ENCODE results near the gene ENTPD2.

The ENTPD2 gene

DNA sequence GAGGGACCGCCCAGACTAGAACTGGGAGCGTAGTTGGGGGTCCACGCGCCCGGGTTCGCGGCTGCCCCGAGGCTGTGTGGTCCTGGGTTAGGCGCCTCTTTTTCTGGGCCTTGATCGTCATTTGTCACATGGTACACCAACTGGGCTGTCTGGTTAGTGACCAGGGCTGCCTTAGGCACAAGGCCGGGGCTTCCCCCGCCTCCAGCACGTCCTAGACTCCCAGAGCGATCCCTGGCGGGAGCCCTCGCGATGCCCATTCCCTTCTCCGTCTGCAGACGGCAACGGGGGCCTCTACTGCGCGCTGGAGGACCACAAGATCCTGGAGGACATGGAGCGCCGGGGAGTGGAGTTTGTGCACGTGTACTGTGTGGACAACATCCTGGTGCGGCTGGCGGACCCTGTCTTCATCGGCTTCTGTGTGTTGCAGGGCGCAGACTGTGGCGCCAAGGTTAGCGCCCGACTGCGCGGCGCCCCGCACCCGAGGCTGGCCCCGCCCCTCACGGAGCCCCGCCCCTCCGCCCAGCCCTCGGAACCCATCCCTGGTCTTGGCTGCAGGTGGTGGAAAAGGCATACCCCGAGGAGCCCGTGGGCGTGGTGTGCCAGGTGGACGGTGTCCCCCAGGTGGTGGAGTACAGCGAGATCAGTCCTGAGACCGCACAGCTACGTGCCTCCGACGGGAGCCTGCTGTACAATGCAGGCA is 25.0 kb upstream of the ENTPD2 start:
- DNase-seq, result no peak

DNA sequence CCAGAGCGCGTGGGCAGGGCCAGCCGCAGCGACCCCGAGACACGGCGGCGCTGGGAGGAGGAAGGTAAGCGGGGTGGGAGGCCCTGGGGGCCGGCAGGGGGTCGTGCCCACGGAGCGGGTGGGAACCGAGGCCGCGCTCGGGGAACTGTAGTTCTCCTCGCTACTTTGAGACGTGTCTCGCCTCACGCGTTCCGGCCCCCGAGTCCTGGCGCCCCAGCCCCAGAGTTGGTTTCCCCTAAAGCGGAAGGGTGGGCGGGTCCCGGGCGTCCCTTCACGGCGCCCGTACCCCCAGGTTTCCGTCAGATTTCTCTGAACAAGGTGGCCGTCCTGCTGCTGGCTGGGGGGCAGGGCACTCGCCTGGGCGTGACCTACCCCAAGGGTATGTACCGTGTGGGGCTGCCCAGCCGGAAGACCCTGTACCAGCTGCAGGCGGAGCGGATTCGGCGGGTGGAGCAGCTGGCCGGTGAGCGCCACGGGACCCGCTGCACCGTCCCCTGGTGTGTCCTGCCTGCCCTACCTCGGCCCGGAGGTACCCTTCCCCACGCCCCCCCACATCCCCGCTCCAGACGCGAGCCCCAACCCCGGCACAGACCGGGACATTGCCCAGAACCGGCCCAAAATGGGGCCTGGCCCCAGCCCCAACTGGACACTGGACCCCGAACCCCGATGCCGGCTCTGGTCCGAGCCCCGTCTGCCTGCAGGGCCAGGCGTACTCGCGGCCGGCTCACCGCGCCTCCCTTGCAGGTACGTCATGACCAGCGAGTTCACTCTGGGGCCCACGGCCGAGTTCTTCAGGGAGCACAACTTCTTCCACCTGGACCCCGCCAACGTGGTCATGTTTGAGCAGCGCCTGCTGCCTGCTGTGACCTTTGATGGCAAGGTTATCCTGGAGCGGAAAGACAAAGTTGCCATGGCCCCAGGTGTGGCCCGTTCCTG is 24.2 kb upstream of the ENTPD2 start:
- no peak for DNase-seq

DNA sequence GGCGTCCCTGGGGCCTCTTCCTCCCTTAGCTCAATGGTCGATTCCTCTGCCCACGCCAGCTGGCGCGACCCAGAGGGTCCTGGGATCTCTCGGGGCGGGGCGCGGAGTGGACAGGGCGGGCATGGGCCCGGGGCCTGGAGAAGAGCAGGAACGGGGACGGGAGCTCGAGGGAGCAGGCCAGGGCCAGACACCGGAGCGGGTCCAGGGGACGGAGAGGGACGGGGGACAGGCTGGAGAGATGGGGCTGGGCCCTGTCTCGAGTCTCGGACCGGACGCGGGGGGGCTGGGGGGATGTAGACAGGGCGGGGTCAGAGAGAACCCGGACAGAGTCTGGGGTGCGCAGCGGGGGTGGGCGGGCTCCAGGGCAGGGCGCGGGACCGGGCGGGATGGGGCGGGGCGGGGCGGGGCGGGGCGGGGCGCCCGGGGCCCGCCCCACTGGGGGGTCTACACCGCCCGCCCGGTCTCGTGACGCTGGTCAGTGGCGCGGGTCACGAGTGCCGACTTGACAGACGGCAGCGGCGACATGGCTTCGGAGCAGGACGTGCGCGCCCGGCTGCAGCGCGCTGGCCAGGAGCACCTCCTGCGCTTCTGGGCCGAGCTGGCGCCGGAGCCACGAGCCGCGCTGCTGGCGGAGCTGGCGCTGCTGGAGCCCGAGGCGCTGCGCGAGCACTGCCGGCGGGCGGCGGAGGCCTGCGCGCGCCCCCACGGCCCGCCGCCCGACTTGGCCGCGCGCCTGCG is 23.3 kb upstream of the ENTPD2 start, which contains the start of gene UAP1L1:
UAP1L1 (plus strand) TSS at position 508 of the 738 bp plus-strand sequence; CDS start at position 524, 16 bp downstream.
- DNase-seq, result no peak

DNA sequence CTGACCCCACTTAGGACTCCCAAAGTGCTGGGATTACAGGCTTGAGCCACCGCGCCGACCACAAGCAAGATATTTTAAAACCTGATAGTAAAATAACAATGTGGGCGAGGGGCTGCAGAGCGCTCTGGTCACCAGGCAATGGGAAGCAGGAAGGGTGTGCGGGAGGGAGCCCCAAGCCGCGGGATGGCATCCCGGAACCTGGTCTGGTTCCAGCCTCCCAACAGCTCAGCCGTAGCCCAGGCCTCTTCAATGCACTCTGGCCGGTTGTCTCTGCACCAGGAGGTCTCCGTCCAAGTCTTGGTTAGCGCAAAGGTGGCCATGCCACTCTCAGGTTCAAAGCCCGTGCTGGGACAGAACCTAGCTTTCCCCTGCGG is 22.8 kb upstream of the ENTPD2 start:
- no peak for DNase-seq

DNA sequence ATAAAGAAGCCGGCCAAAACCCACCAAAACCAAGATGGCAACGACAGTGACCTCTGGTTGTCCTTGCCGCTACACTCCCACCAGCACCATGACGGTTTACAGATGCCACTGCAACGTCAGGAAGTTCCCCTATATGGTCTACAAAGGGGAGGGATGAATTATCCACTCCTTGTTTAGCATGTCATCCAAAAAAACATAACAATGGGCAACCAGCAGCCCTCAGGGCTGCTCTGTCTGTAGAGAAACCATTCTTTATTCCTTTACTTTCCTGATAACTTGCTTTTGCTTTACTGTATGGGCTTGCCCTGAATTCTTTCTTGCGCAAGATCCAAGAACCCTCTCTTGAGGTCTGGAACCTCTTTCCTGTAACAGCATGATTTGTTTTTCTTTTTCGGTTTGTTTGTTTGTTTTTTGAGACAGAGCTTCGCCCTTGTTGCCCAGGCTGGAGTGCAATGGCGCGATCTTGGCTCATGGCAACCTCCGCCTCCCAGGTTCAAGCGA is 21.5 kb upstream of the ENTPD2 start:
- no peak for DNase-seq

DNA sequence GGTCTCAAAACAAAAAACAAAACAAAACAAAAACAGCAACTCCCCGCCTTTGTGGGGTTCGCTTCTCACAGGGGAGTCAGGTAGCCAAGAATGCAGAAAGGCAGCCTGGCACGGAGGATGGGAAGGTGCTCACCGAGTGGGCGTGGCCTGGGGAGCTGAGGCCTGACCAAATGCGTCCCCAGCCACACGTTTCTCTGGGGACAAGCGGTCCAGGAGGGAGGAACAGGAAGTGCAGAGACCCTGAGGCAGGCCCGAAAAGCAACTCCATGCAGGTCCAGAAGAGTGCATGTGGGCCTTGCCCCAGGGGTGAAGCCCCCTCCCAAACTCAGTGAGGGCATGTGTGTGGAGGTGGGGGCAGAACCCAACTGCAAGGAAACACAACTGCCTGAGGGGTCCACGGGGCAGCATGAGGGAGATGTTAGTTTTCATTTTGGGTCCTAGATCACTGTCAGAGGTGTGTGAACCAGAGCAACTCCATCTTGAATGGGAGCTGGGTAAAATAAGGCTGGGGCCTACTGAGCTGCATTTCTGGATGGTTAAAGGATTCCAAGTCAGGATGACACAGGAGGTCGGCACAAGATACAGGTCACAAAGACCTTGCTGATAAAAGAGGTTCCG is 20.9 kb upstream of the ENTPD2 start:
- no peak for DNase-seq

DNA sequence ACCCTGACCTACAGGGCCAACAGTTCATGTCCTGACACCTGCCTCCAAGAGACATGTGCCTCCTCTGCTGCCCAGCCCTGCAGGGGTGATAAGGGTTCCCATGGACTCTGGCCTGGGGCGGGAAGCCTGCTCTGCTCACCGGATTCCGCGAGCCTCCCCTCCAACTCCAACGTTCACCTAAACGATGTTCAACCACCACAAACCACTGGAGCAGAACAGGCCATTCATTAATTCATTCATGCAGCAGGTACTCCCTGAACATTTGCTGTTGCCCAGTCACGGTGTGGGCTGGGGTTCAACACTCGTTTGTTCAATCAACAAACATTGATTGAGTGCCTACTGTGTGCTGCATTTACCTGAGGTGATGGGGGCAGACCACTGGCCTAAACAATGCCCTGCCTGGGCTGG is 20.1 kb upstream of the ENTPD2 start:
- DNase-seq, result no peak

DNA sequence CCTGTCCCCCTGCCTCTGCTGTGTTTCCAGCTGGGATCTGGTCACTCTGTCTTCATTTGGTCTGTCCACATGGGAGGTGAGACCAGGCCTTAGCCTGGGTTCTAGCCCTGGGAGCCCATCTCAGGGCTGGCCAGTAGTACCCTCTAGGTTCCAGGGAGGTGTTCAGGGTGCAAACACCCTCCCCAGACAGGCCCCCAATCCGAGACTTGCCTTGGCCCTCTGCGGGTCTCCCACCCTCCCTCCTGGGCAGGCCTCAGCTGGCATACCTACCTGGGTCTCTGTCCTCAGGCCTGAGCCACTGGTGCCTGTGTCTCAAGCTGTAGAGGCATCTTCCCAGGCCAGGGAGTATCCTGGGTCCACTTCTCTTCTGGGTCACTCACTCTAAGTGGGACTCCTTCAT is 17.4 kb upstream of the ENTPD2 start:
- no peak for DNase-seq

DNA sequence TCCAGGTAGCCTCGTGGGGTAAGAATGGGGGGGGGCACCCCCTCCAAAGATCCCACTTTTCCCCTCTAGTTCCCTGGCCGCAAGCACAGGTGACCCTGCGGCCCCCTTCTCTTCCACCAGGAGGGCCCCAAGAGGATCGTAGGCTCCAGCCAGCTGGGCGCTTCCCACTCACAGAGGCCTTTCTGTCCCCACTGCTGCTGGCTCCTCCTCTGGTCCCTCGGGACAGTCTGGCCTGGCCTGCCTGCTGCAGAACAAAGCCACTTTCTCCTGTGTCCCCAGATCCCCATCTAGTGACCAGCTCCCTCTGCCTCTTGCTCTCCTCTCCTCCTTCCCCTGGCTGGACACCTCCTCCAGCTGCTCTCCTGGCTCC is 17.0 kb upstream of the ENTPD2 start:
- DNase-seq, result no peak

DNA sequence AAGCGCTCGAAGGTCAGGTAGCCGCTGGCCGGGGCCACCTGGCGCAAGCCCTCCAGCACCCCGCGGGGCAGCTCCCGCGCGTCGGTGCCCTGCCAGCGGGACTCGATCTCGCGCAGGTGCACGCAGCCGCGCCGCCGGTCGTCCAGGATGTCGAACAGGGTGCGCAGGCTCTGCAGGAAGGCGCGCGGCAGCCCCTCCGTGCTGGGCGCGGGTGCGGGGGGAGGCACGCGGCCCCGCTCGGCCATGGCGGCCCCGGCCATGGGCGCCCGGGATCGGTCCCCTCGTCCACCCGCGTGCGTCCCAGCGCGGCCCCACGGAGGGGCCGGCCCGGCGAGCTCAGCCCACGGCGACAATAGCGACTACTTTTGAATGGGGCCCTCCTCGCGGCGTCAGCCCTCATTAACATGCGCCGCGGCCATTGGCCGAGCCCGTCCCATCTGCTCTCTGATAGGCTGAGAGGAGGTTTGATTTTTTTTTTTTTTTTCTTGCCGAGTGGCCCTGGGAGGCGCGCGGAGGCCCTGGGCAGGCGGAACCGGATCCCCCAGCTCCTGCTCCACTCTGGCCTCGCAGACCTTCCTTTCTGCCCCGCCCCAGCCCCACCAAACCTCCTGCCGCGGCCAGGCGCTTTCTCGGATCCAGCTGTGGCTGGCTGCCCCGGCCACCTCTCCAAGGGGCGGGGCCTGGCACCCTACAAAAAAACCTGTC is 16.5 kb upstream of the ENTPD2 start, which contains the start of gene SAPCD2:
SAPCD2 (minus strand) TSS at position 357 of the 705 bp plus-strand sequence; CDS start at position 260, 97 bp downstream.
- peak in 1 of 2 experiments; percentile 36 for DNase-seq

DNA sequence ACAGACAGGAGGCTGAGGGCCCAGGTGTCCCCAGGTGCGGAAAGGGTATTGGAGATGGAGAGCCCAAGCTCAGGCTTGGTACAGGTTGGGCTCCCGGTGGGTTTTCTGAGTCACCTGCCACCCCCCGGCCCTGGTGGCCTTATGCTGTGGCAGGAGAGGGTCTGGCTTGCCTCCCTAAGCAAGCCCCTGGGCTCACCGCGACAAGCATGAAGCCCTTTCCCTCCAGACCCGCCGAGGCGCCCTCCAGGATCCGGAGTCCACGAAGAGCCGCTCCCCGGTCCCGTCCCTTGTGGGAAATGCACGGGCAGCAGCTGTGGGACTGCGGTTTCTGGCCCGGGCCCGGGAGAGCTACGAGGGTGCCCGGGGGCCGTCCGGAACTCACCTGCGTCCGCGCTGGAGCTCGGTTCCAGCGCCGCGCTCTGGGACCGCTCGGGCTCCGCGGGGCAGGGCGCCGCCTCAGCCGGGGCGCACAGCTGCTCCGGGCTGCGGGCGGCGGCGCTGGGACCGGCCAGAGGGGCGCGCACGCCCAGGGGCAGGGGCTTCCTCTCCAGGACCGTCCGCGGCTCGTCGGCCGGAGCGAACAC is 15.7 kb upstream of the ENTPD2 start:
- no peak for DNase-seq

DNA sequence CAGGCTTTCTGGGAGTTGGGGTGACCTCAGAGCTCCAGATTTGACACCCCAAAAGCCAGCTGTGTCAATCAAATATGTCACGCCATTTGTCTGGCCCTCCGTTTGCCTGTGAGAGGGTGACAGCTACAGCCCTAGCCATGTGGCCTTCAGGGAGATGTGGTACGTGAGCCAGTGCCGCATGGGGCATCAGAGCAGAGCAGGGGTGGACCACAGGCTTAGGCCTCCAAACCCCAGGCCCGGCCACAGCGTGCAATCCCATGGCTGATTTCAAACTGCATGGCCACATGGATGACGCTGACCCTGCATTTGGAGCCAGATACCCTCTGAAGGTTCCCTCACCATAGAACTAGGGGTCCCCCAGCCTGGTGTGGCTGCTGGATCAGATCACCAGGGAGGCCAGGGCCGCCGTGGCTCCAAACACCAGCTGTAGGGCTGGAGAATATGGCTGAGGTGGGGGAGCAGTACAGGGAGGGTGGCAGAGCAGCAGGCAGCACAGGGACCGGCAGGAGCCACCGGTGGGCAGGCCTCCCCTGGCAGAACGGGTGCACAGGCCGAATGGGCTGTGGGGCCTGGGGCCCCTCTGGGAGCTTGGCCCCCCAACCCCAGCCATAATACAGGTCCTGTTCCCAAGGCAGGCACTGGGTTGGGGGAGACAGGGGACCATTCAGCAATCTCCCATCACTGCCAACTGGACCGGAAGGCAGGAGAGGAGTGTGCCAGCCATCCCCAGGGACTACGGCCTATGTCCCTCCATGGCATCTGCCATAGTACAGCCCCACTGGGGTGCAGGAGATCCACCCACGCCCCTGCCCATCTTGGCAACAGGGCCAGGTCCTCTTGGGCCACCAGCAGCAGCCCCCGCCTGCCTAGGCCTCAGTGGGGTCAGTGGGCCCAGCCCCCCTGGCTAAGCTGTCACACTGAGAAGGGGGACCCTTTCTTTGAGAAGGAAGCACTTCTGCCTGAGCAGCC is 15.0 kb upstream of the ENTPD2 start:
- DNase-seq, result no peak

DNA sequence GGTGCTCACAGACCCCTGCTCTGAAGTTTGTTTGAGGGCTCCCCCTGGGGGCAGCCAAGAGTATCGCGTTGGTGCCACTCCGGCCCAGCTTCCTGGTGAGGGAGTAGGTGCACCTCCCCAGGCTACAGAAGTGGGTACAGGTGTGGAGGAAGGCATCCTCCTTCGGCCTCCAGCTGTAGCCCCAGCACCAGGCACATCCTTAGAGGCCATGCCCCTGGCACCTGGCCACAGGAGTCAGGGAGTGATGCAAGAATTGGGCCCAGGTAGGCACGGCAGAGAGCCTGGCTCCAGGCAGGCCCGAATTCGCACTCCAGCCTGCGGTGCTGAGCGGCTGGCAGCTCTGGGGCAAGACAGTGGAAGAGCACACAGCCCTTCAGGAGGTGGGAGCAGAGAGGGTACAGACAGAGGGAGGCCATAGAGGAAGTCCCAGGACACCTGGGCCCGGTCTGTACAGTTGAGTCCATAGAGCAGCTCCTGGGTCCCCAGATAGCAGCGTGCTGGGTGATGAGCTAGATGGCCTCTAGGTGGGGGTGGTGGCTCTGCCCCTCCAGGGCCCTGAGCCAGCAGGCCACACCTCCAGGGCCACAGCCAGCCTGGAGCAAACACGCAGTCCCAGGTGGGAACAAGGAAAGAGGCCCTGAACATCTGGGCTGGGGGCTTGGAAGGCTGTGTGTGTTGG is 14.1 kb upstream of the ENTPD2 start:
- DNase-seq, result peak in 1 of 2 experiments; percentile 21

DNA sequence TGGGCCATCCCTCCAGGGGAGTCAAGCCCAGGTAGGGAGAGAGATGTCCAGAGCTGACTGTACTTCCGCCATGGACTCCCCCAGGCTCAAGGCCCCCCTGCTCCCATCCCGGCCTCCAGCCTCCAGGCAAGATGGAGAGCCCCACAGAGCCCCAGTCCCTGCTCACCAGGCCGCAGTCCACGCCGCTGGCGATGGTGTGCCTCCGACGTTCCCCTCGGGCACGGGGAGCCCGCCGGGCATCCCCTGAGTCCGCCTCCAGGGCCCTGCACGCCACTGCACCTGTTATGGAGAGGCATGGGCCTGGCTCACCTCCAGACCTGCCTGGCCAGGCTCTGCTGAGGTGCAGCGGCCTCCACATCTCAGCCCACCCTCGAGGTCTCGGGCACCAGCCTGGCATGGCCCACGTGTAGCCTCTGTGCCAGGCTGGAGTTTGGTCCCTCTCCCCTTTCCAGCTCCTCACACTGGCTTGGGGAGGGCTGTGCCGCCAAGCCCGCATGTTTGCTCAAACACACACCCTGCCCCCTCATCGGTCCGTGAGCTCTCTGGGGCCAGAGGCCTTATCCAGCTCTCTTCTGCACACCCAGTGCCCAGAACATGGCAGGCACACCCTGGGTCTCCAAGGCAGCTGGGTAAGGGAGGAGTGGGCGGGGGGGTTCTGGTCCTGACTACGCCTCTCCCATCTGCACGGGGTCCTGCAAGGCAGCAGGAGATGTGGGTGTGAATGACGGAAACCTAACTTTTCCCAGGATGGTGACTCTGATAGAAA is 12.4 kb upstream of the ENTPD2 start:
- no peak for DNase-seq

DNA sequence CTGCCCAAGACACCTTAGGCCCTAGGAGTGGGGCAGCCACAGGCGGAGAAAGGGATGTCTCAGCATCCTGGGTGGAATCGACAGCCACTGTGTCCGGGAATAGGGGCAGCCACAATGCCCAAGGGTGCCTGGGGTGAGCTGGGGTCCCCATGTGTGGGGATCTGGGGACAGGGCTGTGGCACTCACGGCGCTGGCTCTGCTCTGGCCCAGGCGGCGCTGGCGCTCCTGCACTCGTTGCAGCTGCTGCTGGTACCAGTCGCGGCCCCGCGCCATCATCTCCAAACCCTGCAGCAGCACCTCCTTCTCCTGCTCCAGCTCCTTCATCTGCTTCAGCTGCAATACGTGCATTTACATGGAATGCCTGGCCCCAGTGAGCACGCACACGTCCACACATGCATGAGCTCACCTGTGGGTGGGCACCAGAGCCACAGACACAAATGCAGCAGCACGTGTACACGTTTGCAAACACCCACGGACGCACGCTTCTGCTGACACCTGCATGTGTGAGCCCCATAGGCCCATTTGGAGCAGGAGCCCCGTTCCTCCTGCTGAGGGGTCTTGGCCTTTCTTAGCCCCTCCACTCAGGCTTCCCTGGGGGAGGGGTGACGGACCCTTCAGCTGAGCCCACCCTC is 11.6 kb upstream of the ENTPD2 start:
- DNase-seq, result no peak

DNA sequence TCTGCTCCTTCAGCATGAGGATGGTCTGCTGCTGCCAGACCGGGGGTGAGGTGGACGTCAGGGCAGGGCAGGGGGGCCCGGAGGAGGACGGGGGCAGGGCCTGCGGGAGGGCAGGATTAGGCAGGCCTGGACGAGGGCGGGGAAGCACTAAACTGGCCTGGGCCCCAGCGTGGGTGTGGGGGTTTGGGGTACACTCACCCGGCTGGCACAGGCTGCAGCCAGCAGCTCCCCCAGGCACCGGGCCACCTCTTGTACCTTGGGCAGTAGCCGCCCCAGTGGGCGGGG is 11.0 kb upstream of the ENTPD2 start:
- DNase-seq, result no peak

DNA sequence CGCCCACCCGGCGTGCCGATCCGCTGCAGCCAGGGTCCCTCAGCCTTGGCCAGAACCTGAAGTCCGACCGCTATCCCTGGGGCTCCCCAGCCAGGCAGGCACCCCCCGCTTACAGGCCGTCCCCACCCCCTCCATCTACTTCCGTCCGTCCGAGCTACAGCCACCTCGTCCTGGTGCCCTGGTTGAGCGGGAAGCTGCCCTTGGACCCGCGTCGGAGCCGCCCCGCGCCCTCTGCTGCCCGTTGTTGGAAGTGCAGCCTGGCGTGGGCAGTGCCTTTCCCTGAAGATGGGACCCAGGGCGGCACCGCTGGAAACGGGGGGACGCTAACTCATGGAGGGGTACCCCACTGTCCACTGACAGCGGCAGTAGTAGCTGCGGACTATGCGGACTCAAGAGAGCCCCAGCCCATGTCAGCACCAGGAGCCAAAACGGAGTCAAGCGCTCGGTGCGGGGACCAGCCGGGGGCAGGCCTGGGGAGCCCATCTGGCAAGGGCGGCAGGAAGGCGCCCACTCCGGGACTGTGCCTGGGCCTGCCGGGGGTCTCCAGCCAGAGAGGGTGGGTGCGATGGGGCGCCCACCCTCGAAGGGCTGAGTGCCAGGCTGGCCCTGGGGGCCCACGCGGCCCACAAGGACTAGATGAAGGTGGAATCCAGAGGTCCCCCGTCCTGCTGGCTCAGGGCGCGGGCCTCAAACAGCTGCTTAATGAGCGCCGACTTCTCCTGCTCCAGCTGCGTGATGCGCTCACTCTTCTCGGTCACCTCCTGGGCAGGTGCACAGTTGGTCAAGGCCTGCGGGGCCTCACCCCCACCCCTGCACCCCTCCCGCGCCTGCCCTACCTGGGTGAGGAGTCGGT is 10.4 kb upstream of the ENTPD2 start:
- DNase-seq, result peak in 1 of 2 experiments; percentile 9
